Astrocyte of the cerebellum (primary cell): ENCODE results near the gene ZNF30.
A peak's percentile ranks its signal among the peaks of the same experiment; 100 is the strongest.
"Not testable (repeated sequence)": the region's sequence is repeated elsewhere in the genome, so short reads cannot be mapped to it uniquely, and the experiment has no call there.

Experiments used
- DNase-seq: peaks from one replicate; pipeline ENCODE4 v3.0.0-alpha.2; 2011; ENCODE audit warnings: low read depth
- H3K4me3 ChIP-seq: 2 replicates; pipeline ENCODE4 v1.5.1; 2011; ENCODE audit warnings: mild to moderate bottlenecking, low read depth, low read length, moderate library complexity
- in situ Hi-C: cut with HindIII; loops from 2 replicates; pipeline ENCODE4 v1.10.0; 2017; ENCODE audit warnings: low sequenced_read_pairs
- TF ChIP-seq, protein P1 (sequence below): IDR thresholded peaks from 2 replicates; pipeline ENCODE4 v1.5.1; 2012; ENCODE audit warnings: low read length, low read depth, moderate library complexity, mild to moderate bottlenecking; ENCODE audit errors: missing control alignments

ZNF30 gene

GRCh38 chr19:34963573-34964406, 37.1 kb downstream of the ZNF30 start, which contains the start of gene ZNF792:
TSS of gene ZNF792 (minus strand) at chr19:34964229. CDS start at chr19:34963662, 567 bp downstream.
- TF ChIP-seq, protein P1, sequence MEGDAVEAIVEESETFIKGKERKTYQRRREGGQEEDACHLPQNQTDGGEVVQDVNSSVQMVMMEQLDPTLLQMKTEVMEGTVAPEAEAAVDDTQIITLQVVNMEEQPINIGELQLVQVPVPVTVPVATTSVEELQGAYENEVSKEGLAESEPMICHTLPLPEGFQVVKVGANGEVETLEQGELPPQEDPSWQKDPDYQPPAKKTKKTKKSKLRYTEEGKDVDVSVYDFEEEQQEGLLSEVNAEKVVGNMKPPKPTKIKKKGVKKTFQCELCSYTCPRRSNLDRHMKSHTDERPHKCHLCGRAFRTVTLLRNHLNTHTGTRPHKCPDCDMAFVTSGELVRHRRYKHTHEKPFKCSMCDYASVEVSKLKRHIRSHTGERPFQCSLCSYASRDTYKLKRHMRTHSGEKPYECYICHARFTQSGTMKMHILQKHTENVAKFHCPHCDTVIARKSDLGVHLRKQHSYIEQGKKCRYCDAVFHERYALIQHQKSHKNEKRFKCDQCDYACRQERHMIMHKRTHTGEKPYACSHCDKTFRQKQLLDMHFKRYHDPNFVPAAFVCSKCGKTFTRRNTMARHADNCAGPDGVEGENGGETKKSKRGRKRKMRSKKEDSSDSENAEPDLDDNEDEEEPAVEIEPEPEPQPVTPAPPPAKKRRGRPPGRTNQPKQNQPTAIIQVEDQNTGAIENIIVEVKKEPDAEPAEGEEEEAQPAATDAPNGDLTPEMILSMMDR: no peak
- peak within 1 kb of the TSS; percentile 78 for H3K4me3 ChIP-seq
- in situ Hi-C loops: no loop called here
- DNase-seq: no peak

- no peak overlapping the region for H3K4me3 ChIP-seq
- in situ Hi-C loops: no loop called here
- DNase-seq: no peak
- TF ChIP-seq, protein P1: no peak
These were observed 37.9 kb downstream of the ZNF30 start for GRCh38 chr19:34964598-34964997.

DNA sequence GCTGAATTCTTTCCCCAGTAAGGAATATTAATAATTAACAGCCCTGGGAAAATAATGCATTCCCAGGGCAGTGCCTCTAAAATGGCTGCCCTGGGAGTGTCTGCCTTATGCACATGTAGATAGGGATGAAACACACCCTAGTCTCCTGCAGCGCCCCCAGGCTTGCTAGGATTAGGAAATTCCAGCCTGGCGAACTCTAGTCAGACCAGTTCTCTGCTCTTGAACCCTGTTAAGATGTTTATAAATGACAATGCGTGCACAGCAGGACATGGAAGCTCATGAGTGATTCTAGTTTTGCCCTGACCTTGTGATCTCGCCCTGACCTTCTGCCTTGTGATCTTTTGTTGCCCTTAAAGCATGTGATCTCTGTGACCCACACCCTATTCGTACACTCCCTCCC, 38.8 kb downstream of the ZNF30 start:
- DNase-seq, H3K4me3 ChIP-seq, in situ Hi-C loops: not testable (repeated sequence)

GRCh38 chr19:34967551-34967950, 40.8 kb downstream of the ZNF30 start:
- in situ Hi-C loops: no loop called here
- no peak for DNase-seq
- H3K4me3 ChIP-seq: no peak overlapping the region
- TF ChIP-seq, protein P1: no peak

DNA sequence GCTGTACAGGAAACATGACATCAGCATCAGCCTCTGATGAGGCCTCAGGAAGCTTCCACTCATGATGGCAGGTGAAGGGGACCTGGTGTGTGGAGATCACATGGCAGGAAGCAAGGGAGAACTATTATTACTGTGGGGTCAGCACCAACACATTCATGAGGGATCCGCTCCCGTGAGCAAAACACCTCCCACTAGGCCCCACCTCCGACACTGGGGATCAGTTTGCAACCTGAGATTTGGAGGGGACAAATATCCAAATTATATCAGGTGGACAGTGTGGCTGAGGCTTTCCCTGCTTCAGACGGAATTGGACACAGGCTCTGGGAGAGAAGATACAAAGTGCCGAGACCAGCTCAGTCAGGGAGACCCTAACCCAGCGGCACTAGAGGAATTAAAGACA, 43.0 kb downstream of the ZNF30 start:
- in situ Hi-C loops: no loop called here
- no peak for DNase-seq
- no peak overlapping the region for H3K4me3 ChIP-seq
- TF ChIP-seq, protein P1: no peak

GRCh38 chr19:34970185-34970780, 43.6 kb downstream of the ZNF30 start:
- DNase-seq, H3K4me3 ChIP-seq, in situ Hi-C loops: not testable (repeated sequence)

- H3K4me3 ChIP-seq: no peak overlapping the region
- TF ChIP-seq, protein P1: no peak
- in situ Hi-C loops: no loop called here
- DNase-seq: no peak
These were observed 45.5 kb downstream of the ZNF30 start for GRCh38 chr19:34972163-34972705.
